ENCODE data around the gene DNAJB5. TPM values are rescaled to one million over a fixed set of nuclear protein-coding genes. Genes with fewer than 3 reads are reported as not detected.

The DNAJB5 gene
- total RNA-seq, 2 experiments from 2014 or later = 2.7 to 2.8 TPM

DNA sequence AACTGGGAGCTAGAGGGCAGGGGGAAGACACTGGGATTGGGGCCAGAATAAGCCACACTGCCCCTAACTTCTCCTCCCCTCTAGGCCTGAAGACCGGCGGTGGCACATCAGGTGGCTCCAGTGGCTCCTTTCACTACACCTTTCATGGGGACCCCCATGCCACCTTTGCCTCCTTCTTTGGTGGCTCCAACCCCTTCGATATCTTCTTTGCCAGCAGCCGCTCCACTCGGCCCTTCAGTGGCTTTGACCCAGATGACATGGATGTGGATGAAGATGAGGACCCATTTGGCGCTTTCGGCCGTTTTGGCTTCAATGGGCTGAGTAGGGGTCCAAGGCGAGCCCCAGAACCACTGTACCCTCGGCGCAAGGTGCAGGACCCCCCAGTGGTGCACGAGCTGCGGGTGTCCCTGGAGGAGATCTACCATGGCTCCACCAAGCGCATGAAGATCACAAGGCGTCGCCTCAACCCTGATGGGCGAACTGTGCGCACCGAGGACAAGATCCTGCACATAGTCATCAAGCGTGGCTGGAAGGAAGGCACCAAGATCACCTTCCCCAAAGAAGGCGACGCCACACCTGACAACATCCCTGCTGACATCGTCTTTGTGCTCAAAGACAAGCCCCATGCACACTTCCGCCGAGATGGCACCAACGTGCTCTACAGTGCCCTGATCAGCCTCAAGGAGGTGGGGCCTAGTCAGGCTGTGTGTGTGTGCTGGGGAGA is 6.8 kb downstream of the DNAJB5 start:
- intact Hi-C loops (cut with DNase I, micrococcal nuclease) = no loop called here
- POLR2A ChIA-PET = no interaction called here
- Mint-ChIP-seq H3K4me1 (ENCODE audit: low read depth) (no peaks in the 10 kb centered on the region), H3K36me3 (ENCODE audit: low read depth) (no peaks in the 10 kb centered on the region), H3K4me3 (no peak overlapping the region), H3K27me3 (no peaks in the 10 kb centered on the region), H3K9me3 (no peaks in the 10 kb centered on the region), H3K27ac (no peak overlapping the region)
- CTCF ChIA-PET = no interaction called here
- Histone ChIP-seq H3K27me3 (ENCODE audit: control insufficient read depth in 1 of 2, insufficient read depth in 2 of 2, low read length in 2 of 2) (no peaks in the 10 kb centered on the region), H3K9me3 (ENCODE audit: control insufficient read depth in 1 of 2, insufficient read depth in 1 of 2, low read length in 2 of 2) (no peaks in the 10 kb centered on the region), H3K4me1 (ENCODE audit: insufficient read depth, low read length) (no peaks in the 10 kb centered on the region), H3K27ac (ENCODE audit: low read depth in 1 of 2, low read length in 2 of 2) (no peak overlapping the region), H3K4me3 (ENCODE audit: low read length) (no peak overlapping the region), H3K36me3 (ENCODE audit: insufficient read depth, low read length) (no peaks in the 10 kb centered on the region)
- ATAC-seq (ENCODE audit: poor library complexity) (no peak), DNase-seq (no peak)
- TF ChIP-seq, protein P1, sequence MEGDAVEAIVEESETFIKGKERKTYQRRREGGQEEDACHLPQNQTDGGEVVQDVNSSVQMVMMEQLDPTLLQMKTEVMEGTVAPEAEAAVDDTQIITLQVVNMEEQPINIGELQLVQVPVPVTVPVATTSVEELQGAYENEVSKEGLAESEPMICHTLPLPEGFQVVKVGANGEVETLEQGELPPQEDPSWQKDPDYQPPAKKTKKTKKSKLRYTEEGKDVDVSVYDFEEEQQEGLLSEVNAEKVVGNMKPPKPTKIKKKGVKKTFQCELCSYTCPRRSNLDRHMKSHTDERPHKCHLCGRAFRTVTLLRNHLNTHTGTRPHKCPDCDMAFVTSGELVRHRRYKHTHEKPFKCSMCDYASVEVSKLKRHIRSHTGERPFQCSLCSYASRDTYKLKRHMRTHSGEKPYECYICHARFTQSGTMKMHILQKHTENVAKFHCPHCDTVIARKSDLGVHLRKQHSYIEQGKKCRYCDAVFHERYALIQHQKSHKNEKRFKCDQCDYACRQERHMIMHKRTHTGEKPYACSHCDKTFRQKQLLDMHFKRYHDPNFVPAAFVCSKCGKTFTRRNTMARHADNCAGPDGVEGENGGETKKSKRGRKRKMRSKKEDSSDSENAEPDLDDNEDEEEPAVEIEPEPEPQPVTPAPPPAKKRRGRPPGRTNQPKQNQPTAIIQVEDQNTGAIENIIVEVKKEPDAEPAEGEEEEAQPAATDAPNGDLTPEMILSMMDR (IDR thresholded peaks at IDR 0.05) = no peak

DNA sequence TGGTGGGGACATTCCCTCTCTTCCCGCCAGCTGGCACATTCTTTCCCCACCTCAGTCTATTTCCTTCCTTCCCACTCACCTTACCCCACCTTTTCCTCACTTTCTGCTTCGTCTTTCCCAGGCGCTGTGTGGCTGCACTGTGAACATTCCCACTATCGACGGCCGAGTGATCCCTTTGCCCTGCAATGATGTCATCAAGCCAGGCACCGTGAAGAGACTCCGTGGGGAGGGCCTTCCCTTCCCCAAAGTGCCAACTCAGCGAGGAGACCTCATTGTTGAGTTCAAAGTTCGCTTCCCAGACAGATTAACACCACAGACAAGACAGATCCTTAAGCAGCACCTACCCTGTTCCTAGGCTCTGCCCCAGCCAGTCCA is 7.3 kb downstream of the DNAJB5 start:
- no peak for DNase-seq
- no peak overlapping the region for H3K4me3 Mint-ChIP-seq
- H3K36me3 Mint-ChIP-seq (ENCODE audit: low read depth) = no peaks in the 10 kb centered on the region
- H3K4me1 Mint-ChIP-seq (ENCODE audit: low read depth) = no peaks in the 10 kb centered on the region
- ChIA-PET CTCF (no interaction called here), POLR2A (no interaction called here)
- Histone ChIP-seq H3K4me3 (ENCODE audit: low read length) (no peak overlapping the region), H3K36me3 (ENCODE audit: insufficient read depth, low read length) (no peaks in the 10 kb centered on the region), H3K9me3 (ENCODE audit: control insufficient read depth in 1 of 2, insufficient read depth in 1 of 2, low read length in 2 of 2) (no peaks in the 10 kb centered on the region), H3K27me3 (ENCODE audit: control insufficient read depth in 1 of 2, insufficient read depth in 2 of 2, low read length in 2 of 2) (no peaks in the 10 kb centered on the region), H3K4me1 (ENCODE audit: insufficient read depth, low read length) (no peaks in the 10 kb centered on the region), H3K27ac (ENCODE audit: low read depth in 1 of 2, low read length in 2 of 2) (no peak overlapping the region)
- intact Hi-C loops (cut with DNase I, micrococcal nuclease) = no loop called here
- TF ChIP-seq, protein P1 (IDR thresholded peaks at IDR 0.05) = no peak
- no peaks in the 10 kb centered on the region for H3K27me3 Mint-ChIP-seq
- ATAC-seq (ENCODE audit: poor library complexity) = no peak
- H3K27ac Mint-ChIP-seq = no peak overlapping the region
- H3K9me3 Mint-ChIP-seq = no peaks in the 10 kb centered on the region

DNA sequence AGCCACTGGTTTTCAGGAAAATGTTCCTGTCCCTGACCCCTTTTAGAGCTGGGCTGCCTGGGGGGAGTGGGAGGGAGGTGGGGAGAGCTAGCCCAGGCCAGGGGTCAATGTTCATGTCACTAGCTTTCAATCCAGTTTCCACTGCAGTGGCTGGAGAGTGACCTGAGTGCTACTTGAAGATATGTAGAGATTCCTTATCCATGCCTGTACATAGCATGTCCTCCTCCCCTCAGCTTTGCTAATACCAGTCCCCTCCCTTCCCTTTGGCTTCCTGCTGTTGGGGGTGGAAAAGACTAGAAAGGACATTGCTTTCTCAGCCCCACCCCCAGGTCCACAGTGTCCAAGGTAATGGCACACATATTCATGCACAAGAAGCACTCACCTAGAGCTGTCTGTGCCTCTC is 7.8 kb downstream of the DNAJB5 start:
- DNase-seq (no peak), ATAC-seq (ENCODE audit: poor library complexity) (no peak)
- H3K4me3 Mint-ChIP-seq = no peak overlapping the region
- Histone ChIP-seq H3K4me3 (ENCODE audit: low read length) (no peak overlapping the region), H3K27me3 (ENCODE audit: control insufficient read depth in 1 of 2, insufficient read depth in 2 of 2, low read length in 2 of 2) (no peaks in the 10 kb centered on the region), H3K4me1 (ENCODE audit: insufficient read depth, low read length) (no peaks in the 10 kb centered on the region), H3K27ac (ENCODE audit: low read depth in 1 of 2, low read length in 2 of 2) (no peak overlapping the region), H3K36me3 (ENCODE audit: insufficient read depth, low read length) (no peaks in the 10 kb centered on the region), H3K9me3 (ENCODE audit: control insufficient read depth in 1 of 2, insufficient read depth in 1 of 2, low read length in 2 of 2) (no peaks in the 10 kb centered on the region)
- H3K27me3 Mint-ChIP-seq = no peaks in the 10 kb centered on the region
- ChIA-PET CTCF (no interaction called here), POLR2A (no interaction called here)
- H3K36me3 Mint-ChIP-seq (ENCODE audit: low read depth) = no peaks in the 10 kb centered on the region
- no peaks in the 10 kb centered on the region for H3K9me3 Mint-ChIP-seq
- no peaks in the 10 kb centered on the region for H3K4me1 Mint-ChIP-seq (ENCODE audit: low read depth)
- TF ChIP-seq, protein P1 (IDR thresholded peaks at IDR 0.05) = no peak
- intact Hi-C loops (cut with DNase I, micrococcal nuclease) = no loop called here
- H3K27ac Mint-ChIP-seq = no peak overlapping the region

Measured in CD4-positive, alpha-beta T cell (primary cell).